ENCODE results near the gene HLA-DQB2.
A peak's percentile ranks its signal among the peaks of the same experiment; 100 is the strongest.
"Not testable (repeated sequence)": the region's sequence is repeated elsewhere in the genome, so short reads cannot be mapped to it uniquely, and the experiment has no call there.

The HLA-DQB2 gene

DNA sequence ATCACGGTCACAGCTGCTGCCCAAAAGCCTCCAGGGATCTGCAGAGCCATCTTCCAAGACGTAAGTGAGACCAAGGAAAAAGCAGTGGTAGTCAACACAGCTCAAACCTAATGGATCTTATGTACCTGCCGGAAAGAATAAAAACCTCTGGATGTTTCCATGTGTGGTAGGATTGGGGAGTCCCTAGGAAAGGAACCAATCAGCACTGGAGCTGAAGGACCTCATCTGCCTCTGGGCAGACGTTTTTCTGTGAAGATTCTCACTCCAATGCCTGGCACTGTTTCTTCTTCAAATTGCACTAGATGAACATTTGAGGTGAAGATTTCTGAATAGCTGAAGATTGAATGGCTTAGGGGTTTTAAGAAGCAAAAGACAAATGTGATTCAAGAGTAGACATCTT, at the start of gene HLA-DQB2:
Gene HLA-DQB2 (minus strand): TSS at position 112 of the 400 bp plus-strand sequence. CDS start 62 bp downstream, at position 50.
- Histone ChIP-seq H3K4me1 (ENCODE audit: control insufficient read depth in 5 of 5, insufficient read depth in 5 of 5, low read length in 5 of 5) (peaks cover 0 to 2% (median 0%) of the 10 kb centered on the region in 5 donors), H3K27ac (ENCODE audit: low read depth, low read length) (no peak within 1 kb of the TSS), H3K27me3 (ENCODE audit: control insufficient read depth in 5 of 5, insufficient read depth in 4 of 5, low read length in 5 of 5) (peaks cover 7 to 25% (median 11%) of the 10 kb centered on the region in 5 donors), H3K9ac (ENCODE audit: low read length in 5 of 5) (no peak within 1 kb of the TSS), H3K4me3 (ENCODE audit: low read depth in 1 of 5, low read length in 5 of 5) (no peak within 1 kb of the TSS), H3K9me3 (ENCODE audit: control insufficient read depth in 5 of 5, low read length in 5 of 5) (no peaks in the 10 kb centered on the region), H3K36me3 (ENCODE audit: control insufficient read depth in 5 of 5, insufficient read depth in 5 of 5, low read length in 5 of 5) (no peaks in the 10 kb centered on the region)

DNA sequence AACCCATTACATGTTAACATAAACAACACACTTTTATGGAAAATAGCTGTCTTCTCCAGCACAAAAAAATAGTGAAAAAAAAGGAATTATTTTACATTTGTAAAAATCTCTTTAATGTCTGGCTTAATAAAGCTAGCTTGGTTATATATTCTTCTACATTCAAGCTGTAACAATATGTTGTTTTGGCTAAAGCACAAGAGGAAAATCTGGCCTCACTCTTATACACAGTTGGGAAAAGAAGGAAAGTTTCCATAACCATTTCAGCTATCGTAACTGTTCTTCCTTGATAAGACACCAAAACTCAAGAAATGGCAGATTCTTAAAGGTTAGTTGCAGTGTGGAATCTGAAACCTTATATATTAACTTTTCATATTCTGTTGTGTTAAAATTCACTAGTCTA, 45.8 kb upstream of the HLA-DQB2 start:
- H3K4me3 ChIP-seq (ENCODE audit: low read depth in 1 of 5, low read length in 5 of 5), result no peak overlapping the region
- no peaks in the 10 kb centered on the region for H3K9me3 ChIP-seq (ENCODE audit: control insufficient read depth in 5 of 5, low read length in 5 of 5)
- no peak overlapping the region for H3K9ac ChIP-seq (ENCODE audit: low read length in 5 of 5)
- no peaks in the 10 kb centered on the region for H3K4me1 ChIP-seq (ENCODE audit: control insufficient read depth in 5 of 5, insufficient read depth in 5 of 5, low read length in 5 of 5)
- no peak overlapping the region for H3K27ac ChIP-seq (ENCODE audit: low read depth, low read length)
- H3K27me3 ChIP-seq (ENCODE audit: control insufficient read depth in 5 of 5, insufficient read depth in 4 of 5, low read length in 5 of 5), result peaks cover 3 to 11% (median 6%) of the 10 kb centered on the region in 5 donors
- H3K36me3 ChIP-seq (ENCODE audit: control insufficient read depth in 5 of 5, insufficient read depth in 5 of 5, low read length in 5 of 5), result no peaks in the 10 kb centered on the region

DNA sequence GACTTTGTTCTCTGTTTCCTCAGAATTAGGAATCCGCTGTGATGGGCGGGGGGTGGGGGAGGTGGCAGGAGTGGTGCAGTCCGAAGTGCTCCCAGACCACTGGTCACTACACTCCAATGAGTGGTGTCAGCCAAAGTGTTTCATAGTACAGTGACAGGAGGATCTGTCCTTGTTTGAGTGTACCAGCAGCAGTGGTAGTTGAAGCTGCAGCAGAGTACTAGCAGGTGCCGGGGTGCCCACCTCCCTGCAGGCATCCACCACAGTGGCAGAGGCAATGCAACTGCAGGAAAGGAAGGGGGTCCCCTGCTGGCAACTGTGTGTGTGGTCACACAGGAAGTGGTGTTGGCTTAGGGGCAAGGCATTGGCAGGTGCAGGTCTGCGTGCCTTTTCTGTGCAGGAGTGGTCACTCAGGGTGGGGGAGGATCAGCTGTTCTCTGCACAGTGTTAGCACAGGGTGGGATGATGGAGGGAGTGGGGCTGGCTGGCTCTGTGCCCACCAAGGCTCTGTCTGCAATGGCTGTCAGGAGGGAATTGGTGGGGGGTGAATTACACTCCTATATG, 43.8 kb upstream of the HLA-DQB2 start:
- H3K27ac ChIP-seq (ENCODE audit: low read depth, low read length), result no peak overlapping the region
- H3K4me3 ChIP-seq (ENCODE audit: low read depth in 1 of 5, low read length in 5 of 5), result no peak overlapping the region
- H3K27me3 ChIP-seq (ENCODE audit: control insufficient read depth in 5 of 5, insufficient read depth in 4 of 5, low read length in 5 of 5), result peaks cover 3 to 11% (median 6%) of the 10 kb centered on the region in 5 donors
- no peaks in the 10 kb centered on the region for H3K9me3 ChIP-seq (ENCODE audit: control insufficient read depth in 5 of 5, low read length in 5 of 5)
- no peaks in the 10 kb centered on the region for H3K4me1 ChIP-seq (ENCODE audit: control insufficient read depth in 5 of 5, insufficient read depth in 5 of 5, low read length in 5 of 5)
- no peaks in the 10 kb centered on the region for H3K36me3 ChIP-seq (ENCODE audit: control insufficient read depth in 5 of 5, insufficient read depth in 5 of 5, low read length in 5 of 5)
- H3K9ac ChIP-seq (ENCODE audit: low read length in 5 of 5), result no peak overlapping the region

- peaks cover 3 to 13% (median 8%) of the 10 kb centered on the region in 5 donors for H3K27me3 ChIP-seq (ENCODE audit: control insufficient read depth in 5 of 5, insufficient read depth in 4 of 5, low read length in 5 of 5)
- H3K9ac ChIP-seq (ENCODE audit: low read length in 5 of 5); H3K27ac ChIP-seq (ENCODE audit: low read depth, low read length); H3K36me3 ChIP-seq (ENCODE audit: control insufficient read depth in 5 of 5, insufficient read depth in 5 of 5, low read length in 5 of 5); H3K4me1 ChIP-seq (ENCODE audit: control insufficient read depth in 5 of 5, insufficient read depth in 5 of 5, low read length in 5 of 5); H3K9me3 ChIP-seq (ENCODE audit: control insufficient read depth in 5 of 5, low read length in 5 of 5); H3K4me3 ChIP-seq (ENCODE audit: low read depth in 1 of 5, low read length in 5 of 5): not testable (repeated sequence)
Measured at GRCh38 chr6:32805404-32805803, 42.1 kb upstream of the HLA-DQB2 start.

DNA sequence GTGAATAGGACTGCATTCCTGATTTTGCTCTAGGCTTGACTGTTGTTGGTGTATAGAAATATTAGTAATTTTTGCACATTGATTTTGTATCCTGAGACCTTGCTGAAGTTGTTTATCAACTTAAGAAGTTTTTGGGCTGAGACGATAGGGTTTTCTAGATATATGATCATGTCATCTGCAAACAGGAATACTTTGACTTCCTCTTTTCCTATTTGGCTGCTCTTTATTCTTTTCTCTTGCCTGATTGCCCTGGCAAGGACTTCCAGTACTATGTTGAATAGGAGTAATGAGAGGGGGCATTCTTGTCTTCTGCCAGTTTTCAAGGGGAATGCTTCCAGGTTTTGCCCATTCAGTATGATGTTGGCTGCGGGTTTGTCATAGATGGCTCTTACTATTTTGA, 40.1 kb upstream of the HLA-DQB2 start:
- Histone ChIP-seq H3K9ac (ENCODE audit: low read length in 5 of 5) (no peak overlapping the region), H3K9me3 (ENCODE audit: control insufficient read depth in 5 of 5, low read length in 5 of 5) (peaks cover 0 to 6% (median 5%) of the 10 kb centered on the region in 5 donors), H3K4me3 (ENCODE audit: low read depth in 1 of 5, low read length in 5 of 5) (no peak overlapping the region), H3K27ac (ENCODE audit: low read depth, low read length) (no peak overlapping the region), H3K36me3 (ENCODE audit: control insufficient read depth in 5 of 5, insufficient read depth in 5 of 5, low read length in 5 of 5) (no peaks in the 10 kb centered on the region), H3K27me3 (ENCODE audit: control insufficient read depth in 5 of 5, insufficient read depth in 4 of 5, low read length in 5 of 5) (peaks cover 7 to 15% (median 10%) of the 10 kb centered on the region in 5 donors), H3K4me1 (ENCODE audit: control insufficient read depth in 5 of 5, insufficient read depth in 5 of 5, low read length in 5 of 5) (no peaks in the 10 kb centered on the region)

DNA sequence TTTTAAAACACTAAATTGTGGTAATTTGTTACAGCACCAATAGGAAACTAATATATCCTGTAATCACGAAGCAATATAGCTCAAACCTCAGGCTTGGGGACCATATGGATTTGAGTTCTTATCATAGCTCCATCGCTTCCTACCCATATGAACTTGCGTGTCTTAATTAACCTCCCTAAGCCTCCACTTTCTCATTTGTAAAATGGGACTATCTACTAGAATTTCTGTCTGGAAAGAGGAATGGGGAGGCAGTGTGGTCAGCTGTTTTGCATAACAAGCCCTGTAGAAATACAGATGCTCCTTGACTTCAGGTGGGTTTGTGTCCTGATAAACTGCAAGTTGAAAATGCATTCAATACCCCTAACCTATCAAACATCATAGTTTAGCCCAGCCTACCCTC, 36.4 kb upstream of the HLA-DQB2 start:
- peaks cover 0 to 9% (median 3%) of the 10 kb centered on the region in 5 donors for H3K27me3 ChIP-seq (ENCODE audit: control insufficient read depth in 5 of 5, insufficient read depth in 4 of 5, low read length in 5 of 5)
- H3K9me3 ChIP-seq (ENCODE audit: control insufficient read depth in 5 of 5, low read length in 5 of 5), result peaks cover 0 to 6% (median 5%) of the 10 kb centered on the region in 5 donors
- no peaks in the 10 kb centered on the region for H3K36me3 ChIP-seq (ENCODE audit: control insufficient read depth in 5 of 5, insufficient read depth in 5 of 5, low read length in 5 of 5)
- peaks cover 4 to 10% (median 8%) of the 10 kb centered on the region in 5 donors for H3K4me1 ChIP-seq (ENCODE audit: control insufficient read depth in 5 of 5, insufficient read depth in 5 of 5, low read length in 5 of 5)
- no peak overlapping the region for H3K9ac ChIP-seq (ENCODE audit: low read length in 5 of 5)
- no peak overlapping the region for H3K4me3 ChIP-seq (ENCODE audit: low read depth in 1 of 5, low read length in 5 of 5)
- no peak overlapping the region for H3K27ac ChIP-seq (ENCODE audit: low read depth, low read length)

DNA sequence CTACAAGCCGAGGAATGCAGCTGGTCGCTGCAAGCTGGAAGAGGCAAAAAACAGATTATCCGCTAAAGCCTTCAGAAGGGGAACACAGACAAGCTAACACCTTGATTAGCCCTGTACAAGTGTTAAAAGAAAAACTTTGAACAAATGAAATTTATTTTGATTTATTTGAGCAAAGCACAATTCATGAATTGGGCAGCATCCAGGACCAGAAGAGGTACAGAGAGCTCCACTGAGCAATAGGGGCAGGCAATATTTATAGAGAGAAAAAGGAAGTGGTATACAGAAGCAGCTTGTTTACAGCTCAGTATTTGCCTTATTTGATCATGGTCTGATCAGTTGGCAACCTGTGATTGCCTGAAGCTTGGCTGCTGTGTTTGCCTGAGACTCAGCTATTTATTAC, 35.8 kb upstream of the HLA-DQB2 start:
- peaks cover 0 to 6% (median 5%) of the 10 kb centered on the region in 5 donors for H3K9me3 ChIP-seq (ENCODE audit: control insufficient read depth in 5 of 5, low read length in 5 of 5)
- H3K36me3 ChIP-seq (ENCODE audit: control insufficient read depth in 5 of 5, insufficient read depth in 5 of 5, low read length in 5 of 5), result no peaks in the 10 kb centered on the region
- H3K4me3 ChIP-seq (ENCODE audit: low read depth in 1 of 5, low read length in 5 of 5), result no peak overlapping the region
- H3K9ac ChIP-seq (ENCODE audit: low read length in 5 of 5), result no peak overlapping the region
- peaks cover 4 to 10% (median 8%) of the 10 kb centered on the region in 5 donors for H3K4me1 ChIP-seq (ENCODE audit: control insufficient read depth in 5 of 5, insufficient read depth in 5 of 5, low read length in 5 of 5)
- H3K27ac ChIP-seq (ENCODE audit: low read depth, low read length), result no peak overlapping the region
- H3K27me3 ChIP-seq (ENCODE audit: control insufficient read depth in 5 of 5, insufficient read depth in 4 of 5, low read length in 5 of 5), result peaks cover 0 to 11% (median 3%) of the 10 kb centered on the region in 5 donors

GRCh38 chr6:32796848-32797776, 33.8 kb upstream of the HLA-DQB2 start:
- Histone ChIP-seq H3K27ac (ENCODE audit: low read depth, low read length) (no peak overlapping the region), H3K27me3 (ENCODE audit: control insufficient read depth in 5 of 5, insufficient read depth in 4 of 5, low read length in 5 of 5) (peaks cover 0 to 17% (median 8%) of the 10 kb centered on the region in 5 donors), H3K9me3 (ENCODE audit: control insufficient read depth in 5 of 5, low read length in 5 of 5) (peaks cover 0 to 6% (median 5%) of the 10 kb centered on the region in 5 donors), H3K36me3 (ENCODE audit: control insufficient read depth in 5 of 5, insufficient read depth in 5 of 5, low read length in 5 of 5) (no peaks in the 10 kb centered on the region), H3K9ac (ENCODE audit: low read length in 5 of 5) (peak overlapping the region in 2 of 5 donors; percentile 14 to 25), H3K4me3 (ENCODE audit: low read depth in 1 of 5, low read length in 5 of 5) (peak overlapping the region; percentile 29 to 51 (median 39)), H3K4me1 (ENCODE audit: control insufficient read depth in 5 of 5, insufficient read depth in 5 of 5, low read length in 5 of 5) (peaks cover 4 to 11% (median 8%) of the 10 kb centered on the region in 5 donors)

DNA sequence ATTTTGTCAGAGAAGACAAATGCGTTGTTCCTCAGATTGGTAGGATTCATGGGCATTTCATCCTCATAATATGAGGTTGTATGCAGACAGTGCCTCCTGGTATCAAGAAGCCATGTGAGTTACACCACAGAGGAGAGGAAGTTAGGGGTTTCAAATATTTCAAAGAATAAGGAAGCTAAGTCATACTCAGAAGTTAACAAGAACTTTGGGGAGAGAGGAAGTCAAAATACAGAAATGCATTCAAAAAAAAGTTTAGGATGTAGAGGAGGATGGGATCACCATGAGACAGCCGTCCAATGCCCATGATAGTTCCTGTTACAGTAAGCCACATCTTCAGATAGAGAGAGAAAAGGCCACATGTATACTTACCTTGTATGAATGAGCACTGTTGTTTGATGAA, 31.2 kb upstream of the HLA-DQB2 start:
- Histone ChIP-seq H3K27ac (ENCODE audit: low read depth, low read length) (no peak overlapping the region), H3K36me3 (ENCODE audit: control insufficient read depth in 5 of 5, insufficient read depth in 5 of 5, low read length in 5 of 5) (no peaks in the 10 kb centered on the region), H3K4me1 (ENCODE audit: control insufficient read depth in 5 of 5, insufficient read depth in 5 of 5, low read length in 5 of 5) (peaks cover 4 to 11% (median 8%) of the 10 kb centered on the region in 5 donors), H3K9me3 (ENCODE audit: control insufficient read depth in 5 of 5, low read length in 5 of 5) (peaks cover 0 to 6% (median 5%) of the 10 kb centered on the region in 5 donors), H3K9ac (ENCODE audit: low read length in 5 of 5) (no peak overlapping the region), H3K27me3 (ENCODE audit: control insufficient read depth in 5 of 5, insufficient read depth in 4 of 5, low read length in 5 of 5) (peaks cover 0 to 12% (median 8%) of the 10 kb centered on the region in 5 donors), H3K4me3 (ENCODE audit: low read depth in 1 of 5, low read length in 5 of 5) (no peak overlapping the region)

DNA sequence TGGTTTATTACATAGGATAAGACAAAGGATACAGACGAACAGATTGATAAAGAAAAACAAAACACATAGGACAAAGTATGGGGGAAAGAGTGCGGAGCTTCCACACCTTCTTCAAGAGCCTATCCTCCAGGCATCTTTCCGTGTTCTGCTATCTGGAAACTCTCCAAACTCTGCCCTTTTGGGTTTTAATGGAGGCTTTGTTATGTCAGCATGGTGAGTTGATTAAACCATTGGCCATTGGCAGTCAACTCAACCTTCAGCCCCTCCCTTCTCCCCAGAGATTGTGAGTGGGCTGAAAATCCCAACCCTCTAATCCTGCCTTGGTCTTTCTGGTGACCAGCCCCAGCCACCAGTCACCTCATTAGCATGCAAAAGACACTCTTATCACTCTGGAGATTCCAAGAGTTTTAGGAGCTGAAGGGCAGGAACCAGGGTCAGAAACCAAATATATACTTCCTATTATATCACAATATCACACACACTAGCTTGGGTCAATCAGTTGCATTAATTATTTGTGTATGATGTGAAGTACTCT, 29.6 kb upstream of the HLA-DQB2 start:
- Histone ChIP-seq H3K36me3 (ENCODE audit: control insufficient read depth in 5 of 5, insufficient read depth in 5 of 5, low read length in 5 of 5) (no peaks in the 10 kb centered on the region), H3K27ac (ENCODE audit: low read depth, low read length) (no peak overlapping the region), H3K27me3 (ENCODE audit: control insufficient read depth in 5 of 5, insufficient read depth in 4 of 5, low read length in 5 of 5) (peaks cover 0 to 12% (median 3%) of the 10 kb centered on the region in 5 donors), H3K4me3 (ENCODE audit: low read depth in 1 of 5, low read length in 5 of 5) (no peak overlapping the region), H3K9me3 (ENCODE audit: control insufficient read depth in 5 of 5, low read length in 5 of 5) (no peaks in the 10 kb centered on the region), H3K4me1 (ENCODE audit: control insufficient read depth in 5 of 5, insufficient read depth in 5 of 5, low read length in 5 of 5) (peaks cover 4 to 11% (median 8%) of the 10 kb centered on the region in 5 donors), H3K9ac (ENCODE audit: low read length in 5 of 5) (no peak overlapping the region)

Data from subcutaneous abdominal adipose tissue (tissue), 5 donors.